ENCODE data around the gene LSR.

LSR gene

GRCh38 chr19:35249146-35249847 is 495 bp downstream of the LSR start (continued):
- TF ChIP-seq PRDM2 (tag by site-specific recombination; IDR thresholded peaks at IDR 0.05; ENCODE audit: borderline replicate concordance) (peak; percentile 92; the same call in 1 of the 2 replicates), ZNF792 (tag by site-specific recombination; IDR thresholded peaks at IDR 0.05) (peak; percentile 83; the same call in 1 of the 2 replicates), ZNF580 (tag by site-specific recombination; IDR thresholded peaks at IDR 0.05) (no peak), ZFP69B (tag by site-specific recombination; IDR thresholded peaks at IDR 0.05) (no peak), IKZF3 (tag by site-specific recombination; IDR thresholded peaks at IDR 0.05) (peak; percentile 72), ZNF777 (tag by site-specific recombination; IDR thresholded peaks at IDR 0.05; ENCODE audit: borderline replicate concordance) (0 out of 2 replicates have a peak, but pooled peaks have one; percentile 33), KLF10 (tag by site-specific recombination; IDR thresholded peaks at IDR 0.05) (peak; percentile 12; the same call in 1 of the 2 replicates), ZNF521 (tag by site-specific recombination; IDR thresholded peaks at IDR 0.05) (no peak), ZNF529 (tag by site-specific recombination; IDR thresholded peaks at IDR 0.05; ENCODE audit: insufficient replicate concordance) (no peak), ZNF280C (tag by site-specific recombination; IDR thresholded peaks at IDR 0.05) (no peak), ZNF416 (tag by site-specific recombination; IDR thresholded peaks at IDR 0.05) (peak; percentile 55; the same call in 1 of the 2 replicates), EGR2 (tag by site-specific recombination; IDR thresholded peaks at IDR 0.05; ENCODE audit: low read depth) (peak; percentile 91), OVOL3 (tag by site-specific recombination; IDR thresholded peaks at IDR 0.05) (no peak), ZBTB20 (tag by site-specific recombination; IDR thresholded peaks at IDR 0.05) (no peak; the same call in 1 of the 2 replicates), BCL11B (tag by site-specific recombination; IDR thresholded peaks at IDR 0.05; ENCODE audit: low read depth) (no peak), ZNF513 (tag by site-specific recombination; IDR thresholded peaks at IDR 0.05) (no peak), ZNF155 (tag by site-specific recombination; IDR thresholded peaks at IDR 0.05) (no peak), ZSCAN4 (tag by site-specific recombination; IDR thresholded peaks at IDR 0.05) (peak; percentile 58; the same call in 1 of the 2 replicates)
- TF ChIP-seq, protein P1, sequence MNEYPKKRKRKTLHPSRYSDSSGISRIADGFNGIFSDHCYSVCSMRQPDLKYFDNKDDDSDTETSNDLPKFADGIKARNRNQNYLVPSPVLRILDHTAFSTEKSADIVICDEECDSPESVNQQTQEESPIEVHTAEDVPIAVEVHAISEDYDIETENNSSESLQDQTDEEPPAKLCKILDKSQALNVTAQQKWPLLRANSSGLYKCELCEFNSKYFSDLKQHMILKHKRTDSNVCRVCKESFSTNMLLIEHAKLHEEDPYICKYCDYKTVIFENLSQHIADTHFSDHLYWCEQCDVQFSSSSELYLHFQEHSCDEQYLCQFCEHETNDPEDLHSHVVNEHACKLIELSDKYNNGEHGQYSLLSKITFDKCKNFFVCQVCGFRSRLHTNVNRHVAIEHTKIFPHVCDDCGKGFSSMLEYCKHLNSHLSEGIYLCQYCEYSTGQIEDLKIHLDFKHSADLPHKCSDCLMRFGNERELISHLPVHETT (tag by site-specific recombination; IDR thresholded peaks at IDR 0.05), result 0 out of 2 replicates have a peak, but pooled peaks have one; percentile 30
- TF ChIP-seq, protein P2, sequence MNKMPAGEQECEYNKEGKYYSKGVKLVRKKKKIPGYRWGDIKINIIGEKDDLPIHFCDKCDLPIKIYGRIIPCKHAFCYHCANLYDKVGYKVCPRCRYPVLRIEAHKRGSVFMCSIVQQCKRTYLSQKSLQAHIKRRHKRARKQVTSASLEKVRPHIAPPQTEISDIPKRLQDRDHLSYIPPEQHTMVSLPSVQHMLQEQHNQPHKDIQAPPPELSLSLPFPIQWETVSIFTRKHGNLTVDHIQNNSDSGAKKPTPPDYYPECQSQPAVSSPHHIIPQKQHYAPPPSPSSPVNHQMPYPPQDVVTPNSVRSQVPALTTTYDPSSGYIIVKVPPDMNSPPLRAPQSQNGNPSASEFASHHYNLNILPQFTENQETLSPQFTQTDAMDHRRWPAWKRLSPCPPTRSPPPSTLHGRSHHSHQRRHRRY (tag by site-specific recombination; IDR thresholded peaks at IDR 0.05), result 0 out of 2 replicates have a peak, but pooled peaks have one; percentile 5
